ENCODE data around the gene SERPINC1. TPM values are rescaled to one million over a fixed set of nuclear protein-coding genes. Genes with fewer than 3 reads are reported as not detected.

Gene SERPINC1
- total and polyA plus RNA-seq, 9 of the 15 experiments (the other 6 are each of a cell fraction or from before 2014, with no cell fraction given) = 0.07 to 1.2 (median 0.50) TPM

DNA sequence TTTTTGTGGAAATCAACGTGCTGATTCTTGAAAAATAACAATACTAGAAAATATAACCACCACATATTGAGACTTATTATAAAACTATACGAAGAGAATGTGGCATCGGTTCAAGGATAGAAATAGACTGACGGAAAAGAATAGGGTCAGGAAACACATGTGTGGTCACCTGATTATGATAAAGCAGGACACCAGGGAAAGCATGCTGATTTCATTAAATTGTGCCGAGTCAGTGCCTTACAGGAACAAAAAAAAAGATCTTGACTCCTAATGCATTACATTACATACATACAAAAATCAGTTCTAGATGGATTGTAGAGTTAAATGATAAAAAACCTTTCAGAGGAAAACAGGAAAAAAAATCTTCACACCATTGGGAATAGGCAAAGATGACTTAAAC is 43.5 kb upstream of the SERPINC1 start (continued):
- TF ChIP-seq, protein P1, sequence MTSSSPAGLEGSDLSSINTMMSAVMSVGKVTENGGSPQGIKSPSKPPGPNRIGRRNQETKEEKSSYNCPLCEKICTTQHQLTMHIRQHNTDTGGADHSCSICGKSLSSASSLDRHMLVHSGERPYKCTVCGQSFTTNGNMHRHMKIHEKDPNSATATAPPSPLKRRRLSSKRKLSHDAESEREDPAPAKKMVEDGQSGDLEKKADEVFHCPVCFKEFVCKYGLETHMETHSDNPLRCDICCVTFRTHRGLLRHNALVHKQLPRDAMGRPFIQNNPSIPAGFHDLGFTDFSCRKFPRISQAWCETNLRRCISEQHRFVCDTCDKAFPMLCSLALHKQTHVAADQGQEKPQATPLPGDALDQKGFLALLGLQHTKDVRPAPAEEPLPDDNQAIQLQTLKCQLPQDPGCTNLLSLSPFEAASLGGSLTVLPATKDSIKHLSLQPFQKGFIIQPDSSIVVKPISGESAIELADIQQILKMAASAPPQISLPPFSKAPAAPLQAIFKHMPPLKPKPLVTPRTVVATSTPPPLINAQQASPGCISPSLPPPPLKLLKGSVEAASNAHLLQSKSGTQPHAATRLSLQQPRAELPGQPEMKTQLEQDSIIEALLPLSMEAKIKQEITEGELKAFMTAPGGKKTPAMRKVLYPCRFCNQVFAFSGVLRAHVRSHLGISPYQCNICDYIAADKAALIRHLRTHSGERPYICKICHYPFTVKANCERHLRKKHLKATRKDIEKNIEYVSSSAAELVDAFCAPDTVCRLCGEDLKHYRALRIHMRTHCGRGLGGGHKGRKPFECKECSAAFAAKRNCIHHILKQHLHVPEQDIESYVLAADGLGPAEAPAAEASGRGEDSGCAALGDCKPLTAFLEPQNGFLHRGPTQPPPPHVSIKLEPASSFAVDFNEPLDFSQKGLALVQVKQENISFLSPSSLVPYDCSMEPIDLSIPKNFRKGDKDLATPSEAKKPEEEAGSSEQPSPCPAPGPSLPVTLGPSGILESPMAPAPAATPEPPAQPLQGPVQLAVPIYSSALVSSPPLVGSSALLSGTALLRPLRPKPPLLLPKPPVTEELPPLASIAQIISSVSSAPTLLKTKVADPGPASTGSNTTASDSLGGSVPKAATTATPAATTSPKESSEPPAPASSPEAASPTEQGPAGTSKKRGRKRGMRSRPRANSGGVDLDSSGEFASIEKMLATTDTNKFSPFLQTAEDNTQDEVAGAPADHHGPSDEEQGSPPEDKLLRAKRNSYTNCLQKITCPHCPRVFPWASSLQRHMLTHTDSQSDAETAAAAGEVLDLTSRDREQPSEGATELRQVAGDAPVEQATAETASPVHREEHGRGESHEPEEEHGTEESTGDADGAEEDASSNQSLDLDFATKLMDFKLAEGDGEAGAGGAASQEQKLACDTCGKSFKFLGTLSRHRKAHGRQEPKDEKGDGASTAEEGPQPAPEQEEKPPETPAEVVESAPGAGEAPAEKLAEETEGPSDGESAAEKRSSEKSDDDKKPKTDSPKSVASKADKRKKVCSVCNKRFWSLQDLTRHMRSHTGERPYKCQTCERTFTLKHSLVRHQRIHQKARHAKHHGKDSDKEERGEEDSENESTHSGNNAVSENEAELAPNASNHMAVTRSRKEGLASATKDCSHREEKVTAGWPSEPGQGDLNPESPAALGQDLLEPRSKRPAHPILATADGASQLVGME (CRISPR knock-in tag; IDR thresholded peaks at IDR 0.05) = no peak

DNA sequence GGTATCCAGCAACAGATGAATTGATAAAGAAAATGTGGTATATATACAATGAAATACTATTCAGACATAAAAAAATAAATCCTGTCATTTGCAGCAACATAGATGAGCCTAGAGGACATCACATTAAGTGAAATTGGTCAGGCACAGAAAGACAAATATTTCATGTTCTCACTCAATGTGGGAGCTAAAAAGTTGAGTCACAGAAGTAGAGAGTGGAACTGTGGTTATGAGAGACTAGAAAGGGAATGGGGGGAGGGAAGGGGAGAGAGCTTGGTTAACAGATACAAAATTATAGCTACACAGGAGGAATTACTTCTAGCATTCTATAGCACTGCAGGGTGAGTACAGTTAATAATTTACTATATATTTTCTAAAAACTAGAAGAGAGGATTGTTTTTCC is 37.1 kb upstream of the SERPINC1 start:
- BruUV-seq (replicated peaks) = no TSS peak
- no peak overlapping the region for H3K9ac ChIP-seq (ENCODE audit: insufficient read depth in 1 of 2, low read depth in 2 of 2, low read length in 2 of 2)
- no peaks in the 10 kb centered on the region for H3K9me3 ChIP-seq (replicated peaks; ENCODE audit: control insufficient read depth, insufficient read depth, low read depth, low read length)
- no peaks in the 10 kb centered on the region for H3K27me3 ChIP-seq (ENCODE audit: control insufficient read depth in 2 of 2, insufficient read depth in 2 of 2, low read length in 2 of 2)
- no peaks in the 10 kb centered on the region for H4K20me1 ChIP-seq (replicated peaks; ENCODE audit: control insufficient read depth, insufficient read depth, low read length)
- H3K36me3 ChIP-seq (ENCODE audit: control insufficient read depth, insufficient read depth, low read length) = peaks cover 79% of the 10 kb centered on the region
- CTCF ChIA-PET (ENCODE audit: low intra/inter-chr PET ratio) = no interaction called here
- no peak overlapping the region for H3K4me3 ChIP-seq
- ATAC-seq (no peak), DNase-seq (ENCODE audit: extremely low read depth in 1 of 4, low spot score in 3 of 4) (no peak), FAIRE-seq (no peak)
- H2AFZ ChIP-seq (ENCODE audit: low read depth, low read length) = no peak overlapping the region
- intact Hi-C loops (cut with micrococcal nuclease) (no loop called here), in situ Hi-C loops (cut with MboI) (no loop called here)
- no peaks in the 10 kb centered on the region for H3K4me1 ChIP-seq (replicated peaks in 1 of 2; ENCODE audit: control insufficient read depth in 2 of 2, insufficient read depth in 2 of 2, low read length in 2 of 2)
- POLR2A ChIA-PET = no interaction called here
- no peaks in the 10 kb centered on the region for H3K9me1 ChIP-seq (ENCODE audit: control insufficient read depth, insufficient read depth, low read length)
- no peaks in the 10 kb centered on the region for H3K79me2 ChIP-seq (ENCODE audit: control insufficient read depth, insufficient read depth, low read length)
- no peak overlapping the region for H3K27ac ChIP-seq (ENCODE audit: extremely low read depth, low read depth, low read length)
- H3K4me2 ChIP-seq (ENCODE audit: insufficient read depth, low read length) = no peak overlapping the region
- TF ChIP-seq RAD51 (IDR thresholded peaks at IDR 0.05; ENCODE audit: borderline replicate concordance, low read depth) (no peak), ZNF507 (tag; conservative IDR thresholded peaks at IDR 0.05) (no peak), MIER1 (IDR thresholded peaks at IDR 0.05; ENCODE audit: low read depth) (no peak), MYC (IDR thresholded peaks at IDR 0.05; ENCODE audit: low read depth, low read length) (no peak), MYC (CRISPR knock-in tag; IDR thresholded peaks at IDR 0.05; ENCODE audit: borderline replicate concordance, low read depth) (no peak)
- TF ChIP-seq, protein P2, sequence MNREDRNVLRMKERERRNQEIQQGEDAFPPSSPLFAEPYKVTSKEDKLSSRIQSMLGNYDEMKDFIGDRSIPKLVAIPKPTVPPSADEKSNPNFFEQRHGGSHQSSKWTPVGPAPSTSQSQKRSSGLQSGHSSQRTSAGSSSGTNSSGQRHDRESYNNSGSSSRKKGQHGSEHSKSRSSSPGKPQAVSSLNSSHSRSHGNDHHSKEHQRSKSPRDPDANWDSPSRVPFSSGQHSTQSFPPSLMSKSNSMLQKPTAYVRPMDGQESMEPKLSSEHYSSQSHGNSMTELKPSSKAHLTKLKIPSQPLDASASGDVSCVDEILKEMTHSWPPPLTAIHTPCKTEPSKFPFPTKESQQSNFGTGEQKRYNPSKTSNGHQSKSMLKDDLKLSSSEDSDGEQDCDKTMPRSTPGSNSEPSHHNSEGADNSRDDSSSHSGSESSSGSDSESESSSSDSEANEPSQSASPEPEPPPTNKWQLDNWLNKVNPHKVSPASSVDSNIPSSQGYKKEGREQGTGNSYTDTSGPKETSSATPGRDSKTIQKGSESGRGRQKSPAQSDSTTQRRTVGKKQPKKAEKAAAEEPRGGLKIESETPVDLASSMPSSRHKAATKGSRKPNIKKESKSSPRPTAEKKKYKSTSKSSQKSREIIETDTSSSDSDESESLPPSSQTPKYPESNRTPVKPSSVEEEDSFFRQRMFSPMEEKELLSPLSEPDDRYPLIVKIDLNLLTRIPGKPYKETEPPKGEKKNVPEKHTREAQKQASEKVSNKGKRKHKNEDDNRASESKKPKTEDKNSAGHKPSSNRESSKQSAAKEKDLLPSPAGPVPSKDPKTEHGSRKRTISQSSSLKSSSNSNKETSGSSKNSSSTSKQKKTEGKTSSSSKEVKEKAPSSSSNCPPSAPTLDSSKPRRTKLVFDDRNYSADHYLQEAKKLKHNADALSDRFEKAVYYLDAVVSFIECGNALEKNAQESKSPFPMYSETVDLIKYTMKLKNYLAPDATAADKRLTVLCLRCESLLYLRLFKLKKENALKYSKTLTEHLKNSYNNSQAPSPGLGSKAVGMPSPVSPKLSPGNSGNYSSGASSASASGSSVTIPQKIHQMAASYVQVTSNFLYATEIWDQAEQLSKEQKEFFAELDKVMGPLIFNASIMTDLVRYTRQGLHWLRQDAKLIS (CRISPR knock-in tag; IDR thresholded peaks at IDR 0.05) = no peak
- TF ChIP-seq, protein P3, sequence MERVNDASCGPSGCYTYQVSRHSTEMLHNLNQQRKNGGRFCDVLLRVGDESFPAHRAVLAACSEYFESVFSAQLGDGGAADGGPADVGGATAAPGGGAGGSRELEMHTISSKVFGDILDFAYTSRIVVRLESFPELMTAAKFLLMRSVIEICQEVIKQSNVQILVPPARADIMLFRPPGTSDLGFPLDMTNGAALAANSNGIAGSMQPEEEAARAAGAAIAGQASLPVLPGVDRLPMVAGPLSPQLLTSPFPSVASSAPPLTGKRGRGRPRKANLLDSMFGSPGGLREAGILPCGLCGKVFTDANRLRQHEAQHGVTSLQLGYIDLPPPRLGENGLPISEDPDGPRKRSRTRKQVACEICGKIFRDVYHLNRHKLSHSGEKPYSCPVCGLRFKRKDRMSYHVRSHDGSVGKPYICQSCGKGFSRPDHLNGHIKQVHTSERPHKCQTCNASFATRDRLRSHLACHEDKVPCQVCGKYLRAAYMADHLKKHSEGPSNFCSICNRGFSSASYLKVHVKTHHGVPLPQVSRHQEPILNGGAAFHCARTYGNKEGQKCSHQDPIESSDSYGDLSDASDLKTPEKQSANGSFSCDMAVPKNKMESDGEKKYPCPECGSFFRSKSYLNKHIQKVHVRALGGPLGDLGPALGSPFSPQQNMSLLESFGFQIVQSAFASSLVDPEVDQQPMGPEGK (CRISPR knock-in tag; IDR thresholded peaks at IDR 0.05; ENCODE audit: borderline replicate concordance) = no peak
- TF ChIP-seq, protein P4, sequence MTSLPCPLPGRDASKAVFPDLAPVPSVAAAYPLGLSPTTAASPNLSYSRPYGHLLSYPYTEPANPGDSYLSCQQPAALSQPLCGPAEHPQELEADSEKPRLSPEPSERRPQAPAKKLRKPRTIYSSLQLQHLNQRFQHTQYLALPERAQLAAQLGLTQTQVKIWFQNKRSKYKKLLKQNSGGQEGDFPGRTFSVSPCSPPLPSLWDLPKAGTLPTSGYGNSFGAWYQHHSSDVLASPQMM (CRISPR knock-in tag; IDR thresholded peaks at IDR 0.05) = no peak

All from K562 (cell line).